BLaER1 (cell line): ENCODE results near the gene UMOD.
"Not testable (repeated sequence)": the region's sequence is repeated elsewhere in the genome, so short reads cannot be mapped to it uniquely, and the experiment has no call there.

ENCODE experiments used
- H3K27ac ChIP-seq: shearing (Covaris generic); formaldehyde crosslinking; 2 replicates; pipeline ENCODE4 v1.8.1; 2022
- H3K27me3 ChIP-seq: shearing (Covaris generic); formaldehyde crosslinking; 2 replicates; pipeline ENCODE4 v1.8.1; 2022
- H3K36me3 ChIP-seq: shearing (Covaris generic); formaldehyde crosslinking; 2 replicates; pipeline ENCODE4 v1.8.1; 2022
- H3K4me1 ChIP-seq: shearing (Covaris generic); formaldehyde crosslinking; 2 replicates; pipeline ENCODE4 v1.8.1; 2022
- H3K4me2 ChIP-seq: shearing (Covaris generic); formaldehyde crosslinking; 2 replicates; pipeline ENCODE4 v1.8.1; 2022
- H3K4me3 ChIP-seq: shearing (Covaris generic); formaldehyde crosslinking; 2 replicates; pipeline ENCODE4 v1.8.1; 2022
- H3K9ac ChIP-seq: shearing (Covaris generic); formaldehyde crosslinking; 2 replicates; pipeline ENCODE4 v1.8.1; 2022
- H3K9me3 ChIP-seq: shearing (Covaris generic); formaldehyde crosslinking; 2 replicates; pipeline ENCODE4 v1.8.1; 2022
- H4K20me1 ChIP-seq: shearing (Covaris generic); formaldehyde crosslinking; 2 replicates; pipeline ENCODE4 v1.8.1; 2022
- Cebpa-rat ChIP-seq: shearing (Covaris generic); IDR thresholded peaks from 2 replicates; pipeline ENCODE4 v1.8.1; 2022

The UMOD gene

DNA sequence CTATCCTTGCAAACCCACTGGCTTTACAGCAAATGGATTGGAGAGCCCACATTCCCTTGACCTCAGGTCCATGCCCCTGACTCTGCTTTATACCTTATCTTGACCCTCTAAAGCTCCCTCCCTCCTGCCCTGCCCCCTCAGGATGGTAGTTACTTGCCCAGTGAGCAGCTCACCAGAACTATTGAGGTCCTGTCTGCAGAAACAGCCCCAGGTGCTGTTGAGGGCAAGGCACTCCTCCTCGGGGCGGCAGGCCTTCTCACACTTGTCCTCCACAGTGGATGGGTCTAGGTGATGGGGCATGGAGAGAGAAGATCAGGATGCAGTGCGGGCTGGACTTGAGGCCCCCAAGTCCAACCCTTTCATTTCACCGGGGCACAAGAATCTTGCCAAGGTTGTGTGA lies 29.8 kb downstream of the UMOD start:
- Histone ChIP-seq H3K36me3 (no peaks in the 10 kb centered on the region), H3K4me2 (no peak overlapping the region), H3K4me3 (no peak overlapping the region), H3K27ac (no peak overlapping the region), H3K4me1 (no peaks in the 10 kb centered on the region), H4K20me1 (no peaks in the 10 kb centered on the region), H3K9ac (no peak overlapping the region), H3K9me3 (no peaks in the 10 kb centered on the region), H3K27me3 (no peaks in the 10 kb centered on the region)
- no peak for TF ChIP-seq Cebpa-rat

DNA sequence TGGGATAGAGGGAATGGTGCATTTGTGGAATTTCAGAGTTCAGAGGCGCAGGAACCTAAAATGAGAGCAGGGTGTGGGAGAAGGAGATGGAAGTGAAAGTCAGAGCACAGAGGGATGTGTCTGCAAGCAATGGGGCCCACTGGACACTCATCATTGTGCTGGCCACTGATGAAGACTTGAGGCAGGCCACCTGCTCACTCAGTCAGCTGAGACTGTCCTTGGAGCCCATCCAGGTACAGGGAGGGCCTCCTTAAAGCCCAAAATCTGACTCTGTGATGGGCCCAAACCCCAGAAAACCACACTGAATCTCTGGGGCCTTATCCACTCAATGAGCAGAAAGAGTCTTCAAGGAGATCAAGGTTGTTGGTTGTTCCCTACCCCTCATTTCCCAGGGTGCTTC lies 30.8 kb downstream of the UMOD start:
- H3K9ac ChIP-seq = no peak overlapping the region
- no peak overlapping the region for H3K4me3 ChIP-seq
- no peaks in the 10 kb centered on the region for H3K9me3 ChIP-seq
- H3K27me3 ChIP-seq = no peaks in the 10 kb centered on the region
- no peaks in the 10 kb centered on the region for H3K36me3 ChIP-seq
- no peak overlapping the region for H3K27ac ChIP-seq
- no peaks in the 10 kb centered on the region for H3K4me1 ChIP-seq
- H3K4me2 ChIP-seq = no peak overlapping the region
- no peaks in the 10 kb centered on the region for H4K20me1 ChIP-seq
- TF ChIP-seq Cebpa-rat = no peak

DNA sequence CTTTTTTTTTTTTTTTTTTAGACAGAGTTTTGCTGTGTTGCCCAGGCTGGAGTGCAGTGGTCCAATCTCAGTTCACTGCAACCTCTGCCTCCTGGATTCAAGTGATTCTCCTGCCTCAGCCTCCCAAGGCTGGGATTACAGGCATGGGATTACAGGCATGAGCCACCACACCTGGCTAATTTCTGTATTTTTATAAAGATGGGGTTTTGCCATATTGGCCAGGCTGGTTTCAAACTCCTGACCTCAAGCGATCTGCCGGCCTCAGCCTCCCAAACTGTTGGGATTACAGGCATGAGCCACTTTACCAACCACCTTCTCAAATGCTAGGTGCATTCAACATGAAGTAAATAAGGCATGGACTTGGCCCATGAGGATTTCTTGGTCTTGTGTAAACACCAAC lies 31.5 kb downstream of the UMOD start:
- not testable (repeated sequence) for H3K27ac ChIP-seq, H4K20me1 ChIP-seq, H3K36me3 ChIP-seq, H3K9ac ChIP-seq, H3K4me1 ChIP-seq, H3K27me3 ChIP-seq, H3K4me3 ChIP-seq, H3K9me3 ChIP-seq, H3K4me2 ChIP-seq

DNA sequence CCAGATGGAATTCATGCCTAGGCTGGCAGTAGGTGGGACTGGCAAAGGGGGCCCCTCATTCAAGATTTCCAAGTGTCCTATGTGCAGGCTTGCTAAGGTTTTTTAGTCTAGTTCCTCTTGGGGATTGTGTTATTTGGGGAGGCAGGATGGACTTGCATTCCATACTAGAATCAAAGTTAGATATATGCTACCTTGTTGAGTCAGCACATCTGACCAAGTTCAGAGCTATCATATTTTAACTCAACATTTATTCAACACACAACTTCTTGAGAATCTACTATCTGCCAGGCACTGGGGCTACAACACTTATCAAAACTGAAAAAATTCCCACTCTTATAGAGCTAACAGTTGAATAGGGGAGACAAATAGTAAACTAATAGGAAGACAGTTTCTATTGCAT lies 31.9 kb downstream of the UMOD start:
- Histone ChIP-seq H3K27ac (no peak overlapping the region), H3K4me2 (no peak overlapping the region), H4K20me1 (no peaks in the 10 kb centered on the region), H3K4me3 (no peak overlapping the region), H3K36me3 (no peaks in the 10 kb centered on the region), H3K9ac (no peak overlapping the region), H3K4me1 (no peaks in the 10 kb centered on the region), H3K9me3 (no peaks in the 10 kb centered on the region), H3K27me3 (no peaks in the 10 kb centered on the region)
- no peak for TF ChIP-seq Cebpa-rat

DNA sequence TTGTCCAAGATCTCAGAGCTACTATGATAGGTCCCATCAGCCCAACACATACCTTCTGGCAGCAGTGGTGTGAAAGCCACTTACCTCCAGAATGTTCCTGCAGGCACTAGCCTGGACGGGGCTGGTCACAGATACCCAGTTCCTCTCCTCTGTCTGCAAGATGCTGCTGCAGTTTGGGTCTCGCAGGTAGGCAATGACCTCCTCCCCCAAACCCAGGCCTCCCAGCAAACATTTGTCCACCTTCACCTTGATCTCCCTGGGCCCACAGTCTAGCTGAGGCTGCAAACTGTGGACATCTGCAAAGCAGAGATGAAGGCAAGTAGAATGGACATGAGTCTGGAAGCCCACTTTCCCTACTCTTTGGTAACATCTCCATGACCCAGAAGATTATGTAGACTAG lies 32.3 kb downstream of the UMOD start:
- H3K9ac ChIP-seq = no peak overlapping the region

DNA sequence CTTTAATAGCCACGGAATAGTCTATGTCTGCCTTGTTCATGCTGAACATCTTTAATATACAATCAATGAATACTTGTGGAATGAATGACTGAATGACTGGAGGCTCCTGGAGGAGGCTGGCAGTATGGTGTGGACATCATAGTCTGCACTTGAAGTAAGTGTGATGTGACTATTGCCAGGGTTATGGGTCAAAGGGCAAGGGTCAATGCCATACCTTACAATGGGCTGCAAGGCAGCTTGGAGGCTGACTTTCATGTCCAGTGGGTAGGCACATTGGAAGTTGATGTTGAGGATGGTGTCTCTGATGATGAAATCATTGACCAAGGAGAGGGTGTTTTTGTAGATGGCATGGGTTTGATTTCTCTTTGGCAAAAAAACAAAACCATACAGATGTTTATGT lies 33.1 kb downstream of the UMOD start:
- no peaks in the 10 kb centered on the region for H3K9me3 ChIP-seq
- TF ChIP-seq Cebpa-rat = no peak
- no peaks in the 10 kb centered on the region for H3K36me3 ChIP-seq
- H3K4me3 ChIP-seq = no peak overlapping the region
- H4K20me1 ChIP-seq = no peaks in the 10 kb centered on the region
- no peaks in the 10 kb centered on the region for H3K27me3 ChIP-seq
- H3K4me2 ChIP-seq = no peak overlapping the region
- no peak overlapping the region for H3K9ac ChIP-seq
- H3K27ac ChIP-seq = no peak overlapping the region
- H3K4me1 ChIP-seq = no peaks in the 10 kb centered on the region

More for the DNA sequence above, 32.3 kb downstream of the UMOD start:
- Histone ChIP-seq H3K4me1 (no peaks in the 10 kb centered on the region), H3K4me3 (no peak overlapping the region), H3K36me3 (no peaks in the 10 kb centered on the region), H3K4me2 (no peak overlapping the region), H4K20me1 (no peaks in the 10 kb centered on the region), H3K27me3 (no peaks in the 10 kb centered on the region), H3K9me3 (no peaks in the 10 kb centered on the region), H3K27ac (no peak overlapping the region)
- TF ChIP-seq Cebpa-rat = no peak

DNA sequence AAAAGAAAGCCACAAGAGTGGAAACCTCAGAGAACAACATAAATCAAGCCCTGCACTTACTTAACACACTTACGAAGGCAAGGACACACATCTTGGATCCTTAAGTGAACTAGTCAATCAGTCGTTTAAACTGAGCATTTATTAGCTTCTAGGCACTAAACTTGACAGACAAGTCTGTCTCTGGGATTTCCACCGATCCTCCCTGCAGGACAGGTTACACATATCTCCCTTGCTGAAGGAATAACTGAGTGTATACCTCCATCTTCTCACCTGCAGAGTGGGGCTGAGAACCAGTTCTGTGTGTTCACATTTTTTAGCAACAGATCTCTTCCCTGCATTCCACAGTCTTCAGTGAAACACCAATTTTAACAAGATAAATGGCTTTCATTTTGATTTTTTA lies 34.1 kb downstream of the UMOD start:
- H3K4me1 ChIP-seq = no peaks in the 10 kb centered on the region
- no peaks in the 10 kb centered on the region for H3K27me3 ChIP-seq
- no peak overlapping the region for H3K4me2 ChIP-seq
- H4K20me1 ChIP-seq = no peaks in the 10 kb centered on the region
- no peak overlapping the region for H3K4me3 ChIP-seq
- H3K36me3 ChIP-seq = no peaks in the 10 kb centered on the region
- no peak overlapping the region for H3K9ac ChIP-seq
- H3K27ac ChIP-seq = no peak overlapping the region
- TF ChIP-seq Cebpa-rat = no peak
- no peaks in the 10 kb centered on the region for H3K9me3 ChIP-seq

DNA sequence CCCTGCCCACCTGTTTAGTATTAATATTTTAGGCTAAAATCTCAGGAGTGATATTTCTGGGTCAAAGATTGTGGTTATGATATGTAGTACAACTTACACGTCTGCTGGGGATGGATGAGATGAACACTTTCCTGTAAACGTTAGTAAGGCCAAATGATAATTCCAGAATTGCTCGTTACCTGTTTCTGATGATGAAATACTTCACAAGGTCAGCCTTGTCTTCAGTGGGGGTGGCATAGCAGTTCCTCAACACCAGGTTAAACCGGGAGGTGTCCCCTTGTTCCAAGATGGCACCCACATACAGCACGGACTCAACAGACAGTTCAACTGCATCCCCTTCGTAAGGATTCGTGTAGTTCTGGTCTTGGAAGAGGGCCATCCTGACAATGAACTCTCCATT lies 34.5 kb downstream of the UMOD start:
- H4K20me1 ChIP-seq = no peaks in the 10 kb centered on the region
- H3K4me3 ChIP-seq = no peak overlapping the region
- no peaks in the 10 kb centered on the region for H3K4me1 ChIP-seq
- H3K36me3 ChIP-seq = no peaks in the 10 kb centered on the region
- no peak for TF ChIP-seq Cebpa-rat
- no peak overlapping the region for H3K4me2 ChIP-seq
- H3K27ac ChIP-seq = no peak overlapping the region
- H3K9ac ChIP-seq = no peak overlapping the region
- no peaks in the 10 kb centered on the region for H3K27me3 ChIP-seq
- H3K9me3 ChIP-seq = no peaks in the 10 kb centered on the region

DNA sequence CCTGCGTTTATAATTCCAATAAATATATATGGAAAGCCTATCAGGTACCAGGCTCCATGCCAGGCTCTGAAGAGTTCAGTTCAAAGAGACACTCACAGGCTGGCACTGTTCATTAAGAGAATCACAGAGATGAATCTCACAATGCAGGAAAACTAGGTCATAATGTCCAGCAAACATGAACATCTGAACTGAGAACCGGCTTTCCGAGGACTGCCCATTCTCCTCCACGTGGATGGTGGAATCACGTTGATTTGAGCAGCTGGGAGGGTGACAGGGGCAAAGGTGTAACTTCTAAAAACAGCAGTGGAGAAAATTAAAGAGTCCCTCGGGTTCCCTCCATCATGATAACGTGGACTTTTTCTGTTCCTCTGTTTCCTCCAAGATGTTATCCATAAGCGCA lies 35.4 kb downstream of the UMOD start:
- no peak overlapping the region for H3K4me3 ChIP-seq
- no peak overlapping the region for H3K4me2 ChIP-seq
- H3K36me3 ChIP-seq = no peaks in the 10 kb centered on the region
- no peaks in the 10 kb centered on the region for H3K4me1 ChIP-seq
- no peak overlapping the region for H3K9ac ChIP-seq
- H3K27ac ChIP-seq = no peak overlapping the region
- no peaks in the 10 kb centered on the region for H3K9me3 ChIP-seq
- no peak for TF ChIP-seq Cebpa-rat
- H3K27me3 ChIP-seq = no peaks in the 10 kb centered on the region
- H4K20me1 ChIP-seq = no peaks in the 10 kb centered on the region

DNA sequence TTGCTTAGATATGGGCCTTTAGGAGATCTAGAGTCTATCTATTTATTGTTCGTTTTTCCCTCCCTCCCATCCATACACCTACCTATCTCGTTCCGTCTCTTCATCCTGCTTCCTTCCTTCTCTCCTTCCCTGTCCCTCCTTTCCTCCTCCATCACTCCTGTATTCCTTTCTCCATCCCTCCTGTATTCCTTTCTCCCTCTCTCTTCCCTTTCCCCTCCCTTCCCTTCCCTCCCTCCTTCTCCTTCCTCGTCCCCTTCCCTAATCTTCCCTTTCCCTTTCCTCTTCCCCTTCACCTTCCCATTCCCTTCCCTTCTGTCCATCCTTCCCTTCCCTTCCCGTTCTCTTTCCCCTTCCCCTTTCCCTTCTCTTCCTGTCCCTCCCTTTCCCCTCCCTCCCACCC lies 35.8 kb downstream of the UMOD start:
- H3K27ac ChIP-seq = no peak overlapping the region
- H3K4me2 ChIP-seq = no peak overlapping the region
- TF ChIP-seq Cebpa-rat = no peak
- no peaks in the 10 kb centered on the region for H4K20me1 ChIP-seq
- H3K4me1 ChIP-seq = no peaks in the 10 kb centered on the region
- H3K36me3 ChIP-seq = no peaks in the 10 kb centered on the region
- H3K9ac ChIP-seq = no peak overlapping the region
- no peaks in the 10 kb centered on the region for H3K9me3 ChIP-seq
- H3K27me3 ChIP-seq = no peaks in the 10 kb centered on the region
- no peak overlapping the region for H3K4me3 ChIP-seq

DNA sequence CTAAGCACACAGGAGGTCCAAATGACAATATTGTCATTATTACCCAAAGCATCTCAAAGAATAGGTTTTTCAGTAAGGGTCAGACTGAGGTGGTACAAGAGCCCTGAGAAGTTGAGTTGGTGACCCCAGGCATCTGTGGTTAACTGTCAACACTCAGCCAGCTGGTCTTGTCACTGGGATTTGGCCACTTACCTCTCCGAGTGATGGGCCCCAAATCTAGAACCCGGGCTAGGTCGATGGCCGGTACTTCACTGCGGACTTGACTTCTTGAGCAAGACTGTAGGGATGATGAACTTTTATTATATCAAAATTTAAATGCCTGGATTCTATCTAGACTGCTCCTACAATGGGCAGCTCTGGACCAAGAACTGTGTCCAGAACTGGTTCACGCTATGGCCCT lies 36.8 kb downstream of the UMOD start:
- Histone ChIP-seq H3K4me1 (no peaks in the 10 kb centered on the region), H3K27ac (no peak overlapping the region), H3K36me3 (no peaks in the 10 kb centered on the region), H3K4me3 (no peak overlapping the region), H4K20me1 (no peaks in the 10 kb centered on the region), H3K9ac (no peak overlapping the region), H3K4me2 (no peak overlapping the region), H3K9me3 (no peaks in the 10 kb centered on the region), H3K27me3 (no peaks in the 10 kb centered on the region)
- TF ChIP-seq Cebpa-rat = no peak
